Measurements from ENCODE around the gene MAB21L3.

Gene MAB21L3

GRCh38 chr1:116147114-116147510 is 35.9 kb downstream of the MAB21L3 start:
- TF ChIP-seq CTCF (IDR thresholded peaks at IDR 0.05): no peak

DNA sequence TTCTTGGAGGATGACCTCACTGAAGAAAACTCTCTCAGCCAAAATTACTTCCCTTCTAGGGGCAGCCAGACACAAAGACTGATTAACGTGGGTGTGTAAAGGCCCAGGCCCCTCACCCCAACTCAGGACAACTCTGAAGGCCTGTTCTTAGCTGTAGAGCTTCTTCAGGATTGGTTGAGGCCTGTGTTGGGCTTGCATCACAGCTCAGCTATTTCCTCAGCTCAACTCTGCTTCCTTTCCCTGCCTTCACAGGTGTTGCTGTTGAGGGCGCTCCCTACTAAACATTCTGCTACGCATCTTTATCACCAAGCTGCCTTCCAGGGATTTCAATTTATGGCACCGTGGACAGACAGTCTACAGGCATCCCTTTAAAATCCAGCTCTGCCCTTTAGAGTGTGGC is 36.8 kb downstream of the MAB21L3 start:
- H3K27ac ChIP-seq: no peak overlapping the region
- no peak for DNase-seq (ENCODE audit: low spot score)
- no peak overlapping the region for H3K4me3 ChIP-seq
- TF ChIP-seq CTCF (IDR thresholded peaks at IDR 0.05): no peak

More at GRCh38 chr1:116147114-116147510, 35.9 kb downstream of the MAB21L3 start:
- Histone ChIP-seq H3K27ac (no peak overlapping the region), H3K4me3 (no peak overlapping the region)
- no peak for DNase-seq (ENCODE audit: low spot score)

DNA sequence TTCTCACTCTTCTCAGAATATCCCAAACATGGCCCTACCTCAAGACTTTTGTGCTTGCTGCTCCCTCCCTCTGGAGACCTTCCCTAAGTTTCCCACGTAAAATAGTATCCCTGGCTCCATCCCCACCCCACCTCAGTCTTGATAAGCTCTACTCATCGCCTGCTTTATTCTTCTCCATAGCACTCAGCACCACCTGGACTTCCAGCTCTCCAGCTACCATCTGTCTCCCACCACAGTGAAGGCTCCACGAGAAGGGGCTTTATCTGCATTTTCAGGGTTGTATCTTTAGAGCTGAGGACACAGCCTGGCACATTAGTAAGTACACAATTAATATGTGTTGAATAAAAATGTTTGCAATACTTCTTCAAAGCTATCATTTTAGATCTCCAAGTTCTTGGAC is 37.8 kb downstream of the MAB21L3 start:
- DNase-seq (ENCODE audit: low spot score): no peak
- no peak for TF ChIP-seq CTCF (IDR thresholded peaks at IDR 0.05)
- H3K27ac ChIP-seq: no peak overlapping the region
- no peak overlapping the region for H3K4me3 ChIP-seq

DNA sequence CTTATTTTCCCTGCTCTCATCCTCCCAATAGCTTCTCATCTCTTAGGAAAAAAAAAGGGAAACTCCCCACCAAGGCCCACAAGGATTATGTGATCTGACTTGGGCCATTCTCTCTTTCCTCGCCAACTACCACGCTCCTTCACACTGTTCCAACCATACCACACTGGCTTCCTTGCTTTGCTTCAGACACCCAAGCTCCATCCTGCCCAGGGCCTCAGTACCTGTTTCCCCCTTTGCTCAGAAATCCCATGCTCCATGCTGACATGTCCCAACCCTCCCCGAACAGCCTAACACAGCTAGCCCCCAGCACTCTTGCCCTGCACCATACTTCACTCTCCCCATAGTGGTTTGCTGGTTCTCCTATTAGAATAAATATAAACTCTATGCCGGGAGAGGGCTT is 39.2 kb downstream of the MAB21L3 start:
- Histone ChIP-seq H3K27ac (no peak overlapping the region), H3K4me3 (no peak overlapping the region)
- no peak for DNase-seq (ENCODE audit: low spot score)
- TF ChIP-seq CTCF (IDR thresholded peaks at IDR 0.05): no peak

DNA sequence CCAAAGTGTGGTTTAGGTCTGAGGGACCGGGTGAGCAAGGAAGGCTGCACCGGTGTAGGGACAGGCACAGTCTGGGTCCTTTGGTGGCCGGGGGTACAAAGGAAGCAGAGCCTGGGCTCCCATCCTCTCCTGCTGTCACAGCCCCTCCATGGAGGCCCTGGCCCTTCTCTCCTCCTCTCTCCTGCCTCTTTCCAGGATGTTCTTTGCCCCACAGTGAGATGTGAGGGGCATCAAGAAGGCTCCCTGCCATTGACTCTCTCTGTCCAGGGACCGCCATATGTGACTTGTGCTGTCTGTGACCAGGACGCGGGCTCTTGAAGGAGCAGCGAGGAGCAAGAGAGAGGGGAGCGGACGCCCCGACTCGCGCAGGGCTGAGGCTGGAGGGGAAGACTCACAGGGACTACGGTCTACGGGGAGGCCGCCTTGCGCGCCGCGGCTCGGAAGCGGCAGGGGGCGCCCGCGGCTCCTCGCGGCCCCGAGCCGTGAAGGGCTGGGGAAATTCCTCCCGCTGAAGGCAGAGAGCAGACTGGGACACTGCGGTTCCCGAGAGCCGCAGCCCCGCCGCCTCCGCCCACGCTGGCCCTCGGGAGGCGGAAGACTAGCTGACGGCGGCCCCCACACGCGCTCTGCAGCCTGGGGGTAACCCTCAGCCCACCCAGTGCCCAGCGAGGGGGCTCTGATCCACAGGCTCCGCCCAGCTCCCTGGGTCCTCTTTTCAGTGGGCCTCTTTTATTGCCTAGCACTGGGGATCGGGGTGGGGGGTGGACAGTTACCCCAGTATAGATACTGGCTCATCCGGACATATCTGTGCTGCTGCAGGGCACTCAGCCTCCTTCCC is 40.8 kb downstream of the MAB21L3 start:
- peak overlapping the region; percentile 70 for H3K4me3 ChIP-seq
- peak; percentile 84 for DNase-seq (ENCODE audit: low spot score)
- peak; percentile 92 for TF ChIP-seq CTCF (IDR thresholded peaks at IDR 0.05)
- peak overlapping the region in 1 of 2 donors; percentile 57 for H3K27ac ChIP-seq

GRCh38 chr1:116152577-116152943 is 41.4 kb downstream of the MAB21L3 start:
- no peak for DNase-seq (ENCODE audit: low spot score)
- TF ChIP-seq CTCF (IDR thresholded peaks at IDR 0.05): no peak
- Histone ChIP-seq H3K4me3 (peak overlapping the region; percentile 70), H3K27ac (peak overlapping the region in 1 of 2 donors; percentile 57)
